Lower lobe of right lung (tissue), 2 donors: Measurements from ENCODE around the gene EDN2. TPM values are rescaled to one million over a fixed set of nuclear protein-coding genes. Genes with fewer than 3 reads are reported as not detected.

ENCODE experiments used
- ATAC-seq, 2 donors: fragments of 200-7000 bp; cut with Tn5 transposase; one replicate each; pipeline ENCODE4 v1.9.1; 2020 to 2022; ENCODE audit warnings: mild to moderate bottlenecking in 2 of 2, moderate library complexity in 2 of 2
- DNase-seq: peaks from one replicate; pipeline ENCODE4 v3.0.0-alpha.2; 2020
- H3K27ac ChIP-seq: fragments of 200-600 bp; one replicate; pipeline ENCODE4 v1.8.0; 2022
- H3K27me3 ChIP-seq: fragments of 200-600 bp; one replicate; pipeline ENCODE4 v1.8.0; 2022; ENCODE audit warnings: low read depth
- H3K36me3 ChIP-seq: fragments of 200-600 bp; one replicate; pipeline ENCODE4 v1.8.0; 2022; ENCODE audit warnings: mild to moderate bottlenecking
- H3K4me1 ChIP-seq: fragments of 200-600 bp; one replicate; pipeline ENCODE4 v1.8.0; 2022
- H3K4me3 ChIP-seq: fragments of 200-600 bp; one replicate; pipeline ENCODE4 v1.8.0; 2022; ENCODE audit warnings: mild to moderate bottlenecking
- H3K9me3 ChIP-seq: fragments of 200-600 bp; one replicate; pipeline ENCODE4 v1.8.0; 2022
- CTCF ChIP-seq: fragments of 200-600 bp; IDR thresholded peaks from one replicate; pipeline ENCODE4 v1.8.0; 2022; ENCODE audit warnings: antibody characterized with exemption, mild to moderate bottlenecking
- intact Hi-C: fragments of 100-400 bp; cut with DNase I; formaldehyde crosslinking; loops from one replicate; pipeline ENCODE4 v1.11.0; 2022
- total RNA-seq: library from RNA; stranded (reverse); fragmentation: NEBNext Ultra II Directional; extraction: Animal tissue kit (Norgen Biotek cat#: 25700); gene quantifications from one replicate; pipeline ENCODE4 v1.2.1, GENCODE V29; 2021
- donor health status: DM: no; HTN: yes; CAD: no; lungs with severe emphysema.

Gene EDN2
- total RNA-seq, 1 donor from 2014 or later, result 2.1 TPM

- no peak overlapping the region for H3K4me3 ChIP-seq
- H3K36me3 ChIP-seq, result no peaks in the 10 kb centered on the region
- DNase-seq (peak; percentile 38), ATAC-seq (no peak)
- H3K9me3 ChIP-seq, result no peaks in the 10 kb centered on the region
- intact Hi-C loops, result no loop called here
- peaks cover 52% of the 10 kb centered on the region for H3K4me1 ChIP-seq
- TF ChIP-seq CTCF, result no peak
- no peak overlapping the region for H3K27ac ChIP-seq
- no peaks in the 10 kb centered on the region for H3K27me3 ChIP-seq
Measured at GRCh38 chr1:41488040-41488951, 3.8 kb upstream of the EDN2 start.

- Histone ChIP-seq H3K9me3 (no peaks in the 10 kb centered on the region), H3K27ac (no peak overlapping the region), H3K36me3 (no peaks in the 10 kb centered on the region), H3K27me3 (no peaks in the 10 kb centered on the region), H3K4me3 (no peak overlapping the region), H3K4me1 (peaks cover 61% of the 10 kb centered on the region)
- intact Hi-C loops, result no loop called here
- DNase-seq (peak; percentile 25), ATAC-seq (no peak)
- no peak for TF ChIP-seq CTCF
Measured at GRCh38 chr1:41487126-41488039, 2.9 kb upstream of the EDN2 start.

GRCh38 chr1:41486371-41487125, 2.1 kb upstream of the EDN2 start:
- intact Hi-C loops, result no loop called here
- no peak overlapping the region for H3K4me3 ChIP-seq

GRCh38 chr1:41486053-41486370, 1.5 kb upstream of the EDN2 start:
- ATAC-seq (no peak), DNase-seq (no peak)
- H3K36me3 ChIP-seq, result no peaks in the 10 kb centered on the region
- H3K4me1 ChIP-seq, result peaks cover 65% of the 10 kb centered on the region
- H3K27ac ChIP-seq, result no peak overlapping the region
- no peaks in the 10 kb centered on the region for H3K9me3 ChIP-seq
- no peak for TF ChIP-seq CTCF
- no peaks in the 10 kb centered on the region for H3K27me3 ChIP-seq
- intact Hi-C loops, result no loop called here
- H3K4me3 ChIP-seq, result no peak overlapping the region

More at GRCh38 chr1:41486371-41487125, 2.1 kb upstream of the EDN2 start:
- no peak for TF ChIP-seq CTCF
- no peaks in the 10 kb centered on the region for H3K27me3 ChIP-seq
- H3K36me3 ChIP-seq, result no peaks in the 10 kb centered on the region
- H3K9me3 ChIP-seq, result no peaks in the 10 kb centered on the region
- H3K27ac ChIP-seq, result no peak overlapping the region
- ATAC-seq, result no peak
- peak; percentile 36 for DNase-seq
- H3K4me1 ChIP-seq, result peaks cover 65% of the 10 kb centered on the region

GRCh38 chr1:41485605-41486004, 1.1 kb upstream of the EDN2 start:
- Histone ChIP-seq H3K4me3 (no peak overlapping the region), H3K4me1 (peaks cover 65% of the 10 kb centered on the region), H3K27ac (no peak overlapping the region), H3K27me3 (no peaks in the 10 kb centered on the region), H3K36me3 (no peaks in the 10 kb centered on the region), H3K9me3 (no peaks in the 10 kb centered on the region)
- DNase-seq (peak; percentile 32), ATAC-seq (peak in 1 of 2 donors; percentile 4)
- no peak for TF ChIP-seq CTCF
- intact Hi-C loops, result no loop called here
